Hepatocyte (in vitro differentiated cells): ENCODE data around the gene HCN2.

Experiments
- CTCF ChIP-seq: fragments of 200-600 bp; sonication (generic); IDR thresholded peaks from 2 replicates; pipeline ENCODE4 v1.5.1; 2016; ENCODE audit warnings: antibody characterized with exemption, mild to moderate bottlenecking; ENCODE audit not compliant: poor library complexity
- EZH2 ChIP-seq: fragments of 200-600 bp; sonication (generic); IDR thresholded peaks from 2 replicates; pipeline ENCODE4 v1.6.1; 2016; ENCODE audit warnings: antibody characterized with exemption, mild to moderate bottlenecking, borderline replicate concordance
- EZH2phosphoT487 ChIP-seq: fragments of 200-600 bp; sonication (generic); IDR thresholded peaks from one replicate; pipeline ENCODE4 v1.6.1; 2018; ENCODE audit warnings: antibody characterized with exemption, mild to moderate bottlenecking, low read depth, moderate library complexity; ENCODE audit not compliant: unreplicated experiment, severe bottlenecking

- no peak for TF ChIP-seq CTCF
- TF ChIP-seq EZH2: no peak
- TF ChIP-seq EZH2phosphoT487: no peak
Observed at GRCh38 chr19:650121-650520, 60.4 kb downstream of the HCN2 start.
